K562 (cell line): ENCODE results near the gene SLC7A6OS. TPM values are rescaled to one million over a fixed set of nuclear protein-coding genes. Genes with fewer than 3 reads are reported as not detected.

Experiments
- ATAC-seq: fragments of 200-7000 bp; cut with Tn5 transposase; 3 replicates; pipeline ENCODE4 v1.9.1; 2020; ENCODE audit warnings: moderate library complexity
- BruUV-seq: library from RNA; stranded (reverse); fragments of 400-500 nt; replicated peaks from 2 replicates; lab custom pipeline; 2021; lab: Mats Ljungman, UMichigan
- CTCF ChIA-PET: fragments of 300-600 bp; formaldehyde crosslinking; extraction: SDS; loops from one replicate; lab custom pipeline; 2021; ENCODE audit warnings: low intra/inter-chr PET ratio; lab: Yijun Ruan, JAX
- POLR2A ChIA-PET: fragments of 300-600, 350-650 bp; sonication (Branson Sonifier 250); formaldehyde crosslinking; extraction: SDS; loops from one replicate; lab custom pipeline; 2021; ENCODE audit warnings: antibody characterized with exemption, inconsistent platforms; lab: Yijun Ruan, JAX
- DNase-seq, 4 experiments: peaks; one replicate each; pipeline versions ENCODE4 v3.0.0 to v3.0.0-alpha.2; 2011 to 2018; ENCODE audit warnings: low spot score in 3 of 4, mixed read lengths in 3 of 4; ENCODE audit errors: extremely low read depth in 1 of 4
- FAIRE-seq: peaks from 2 replicates; lab custom pipeline; 2011; peaks lifted over from hg19 to GRCh38; lab: Jason Lieb, UNC
- H2AFZ ChIP-seq: 2 replicates; pipeline ENCODE4 v1.6.0; 2011; ENCODE audit warnings: low read depth, low read length, control low read depth, inconsistent platforms
- H3K27ac ChIP-seq: fragments of 200-600 bp; 3 replicates; pipeline ENCODE4 v1.8.0; 2011; ENCODE audit warnings: low read depth, mild to moderate bottlenecking, control low read depth, inconsistent platforms, low read length, moderate library complexity, mixed read lengths; ENCODE audit errors: extremely low read depth
- H3K27me3 ChIP-seq, 2 experiments: fragments of 300-600 bp in 1 of 2; 2 replicates in 1 of 2; 3 replicates in 1 of 2; pipeline versions ENCODE4 v1.6.0 to v1.8.0; 2011; ENCODE audit warnings: inconsistent platforms in 2 of 2, low read length in 2 of 2, mild to moderate bottlenecking in 1 of 2, mixed read lengths in 1 of 2, moderate library complexity in 1 of 2; ENCODE audit not compliant: control insufficient read depth in 2 of 2, insufficient read depth in 2 of 2
- H3K36me3 ChIP-seq: fragments of 300-600 bp; 3 replicates; pipeline ENCODE4 v1.8.0; 2011; ENCODE audit warnings: mild to moderate bottlenecking, low read length, inconsistent platforms; ENCODE audit not compliant: control insufficient read depth, insufficient read depth
- H3K4me1 ChIP-seq, 2 experiments: fragments of 200-600 bp in 1 of 2; replicated peaks in 1 of 2; 2 replicates in 1 of 2; 3 replicates in 1 of 2; pipeline versions ENCODE4 v1.5.1 to v1.8.0; 2011; ENCODE audit warnings: inconsistent platforms in 2 of 2, low read length in 2 of 2, mild to moderate bottlenecking in 1 of 2, mixed read lengths in 1 of 2, moderate library complexity in 1 of 2; ENCODE audit not compliant: control insufficient read depth in 2 of 2, insufficient read depth in 2 of 2
- H3K4me2 ChIP-seq: 2 replicates; pipeline ENCODE4 v1.6.1; 2011; ENCODE audit warnings: low read length, control low read depth, inconsistent platforms, mixed read lengths; ENCODE audit not compliant: insufficient read depth
- H3K4me3 ChIP-seq: fragments of 200-600 bp; sonication (generic), shearing (Covaris generic); 2 replicates; pipeline ENCODE4 v1.5.1; 2016; ENCODE audit warnings: control low read depth, inconsistent platforms
- H3K79me2 ChIP-seq: fragments of 200-600 bp; 3 replicates; pipeline ENCODE4 v1.8.0; 2011; ENCODE audit warnings: low read length, inconsistent platforms; ENCODE audit not compliant: control insufficient read depth, insufficient read depth
- H3K9ac ChIP-seq, 2 experiments: 2 replicates each; pipeline versions ENCODE4 v1.6.0 to v1.6.1; 2011; ENCODE audit warnings: low read depth in 2 of 2, low read length in 2 of 2, control low read depth in 1 of 2, inconsistent platforms in 1 of 2, mild to moderate bottlenecking in 1 of 2, mixed read lengths in 1 of 2; ENCODE audit not compliant: insufficient read depth in 1 of 2
- H3K9me1 ChIP-seq: one replicate; pipeline ENCODE4 v1.6.0; 2011; ENCODE audit warnings: inconsistent platforms, mild to moderate bottlenecking, low read length, moderate library complexity; ENCODE audit not compliant: control insufficient read depth, insufficient read depth
- H3K9me3 ChIP-seq: replicated peaks from 2 replicates; pipeline ENCODE4 v1.5.1; 2011; ENCODE audit warnings: low read depth, low read length, inconsistent platforms; ENCODE audit not compliant: control insufficient read depth, insufficient read depth
- H4K20me1 ChIP-seq: replicated peaks from 2 replicates; pipeline ENCODE4 v1.6.1; 2011; ENCODE audit warnings: low read length, inconsistent platforms, mixed read lengths; ENCODE audit not compliant: control insufficient read depth, insufficient read depth
- CBFA2T2 ChIP-seq: fragments of 450-650 bp; conservative IDR thresholded peaks from 2 replicates; pipeline ENCODE4 v1.6.1; 2017; ENCODE audit warnings: mild to moderate bottlenecking
- ELK3 ChIP-seq: fragments of 450-650 bp; formaldehyde crosslinking; IDR thresholded peaks from 2 replicates; pipeline ENCODE4 v1.4.0; 2020; ENCODE audit warnings: mild to moderate bottlenecking
- GTF2F1 ChIP-seq: IDR thresholded peaks from 2 replicates; pipeline ENCODE4 v1.6.1; 2011; ENCODE audit warnings: low read depth, low read length, improper control_type of control experiment
- SMARCA4 ChIP-seq: fragments of 450-650 bp; IDR thresholded peaks from 2 replicates; pipeline ENCODE4 v1.6.1; 2016
- XRCC5 ChIP-seq: fragments of 200-400 bp; formaldehyde crosslinking; IDR thresholded peaks from 2 replicates; pipeline ENCODE4 v1.6.1; 2017; ENCODE audit warnings: low read depth, mild to moderate bottlenecking, low read length
- WGBS: fragments of 100-300 bp; shearing (Covaris generic); methylation state at CpG from one replicate; pipeline ENCODE4 v1.1.6; 2016; ENCODE audit warnings: low coverage, mixed read lengths; ENCODE audit not compliant: insufficient coverage; ENCODE audit errors: missing lambda C conversion rate; 5-methylcytosine and 5-hydroxymethylcytosine counted together
- in situ Hi-C: fragments of 300-500 bp; cut with MboI; formaldehyde crosslinking; loops from 4 replicates; pipeline ENCODE4 v1.15.0; 2018; ENCODE audit warnings: inconsistent platforms, mixed read lengths
- intact Hi-C: fragments of 100-400 bp; cut with micrococcal nuclease; formaldehyde crosslinking; loops from 2 replicates; pipeline ENCODE4 v1.14.2; 2022
- polyA plus RNA-seq, 8 experiments: library from polyadenylated mRNA; depleted of rRNA in 4 of 8; stranded (reverse) in 5 of 8; unstranded in 3 of 8; fragments of >200 nt; fragmentation: Nextera tagmentation in 2 of 8; fragmentation: Illumina TruSeq in 1 of 8; extraction: Ambion mirVana in 2 of 8; extraction: Trizol in 1 of 8; gene quantifications; 2 replicates each; pipeline versions ENCODE4 v1.2.1 to v1.2.3, GENCODE V29; 2011 to 2014; ENCODE audit warnings: inconsistent platforms in 1 of 8, missing spikeins in 1 of 8
- total RNA-seq, 7 experiments: library from RNA; depleted of rRNA in 6 of 7; stranded (reverse); fragments of >200 nt in 6 of 7; fragmentation: Illumina TruSeq in 2 of 7; extraction: Trizol in 2 of 7; gene quantifications; 2 replicates each; pipeline versions ENCODE4 v1.2.1 to v1.2.3, GENCODE V29; 2011 to 2021; ENCODE audit warnings: low replicate concordance in 1 of 7
- TF ChIP-seq, protein P1 (sequence below): sonication (generic); formaldehyde crosslinking; IDR thresholded peaks from 2 replicates; pipeline ENCODE4 v1.9.0; 2022; ENCODE audit warnings: mild to moderate bottlenecking, missing genetic modification reagents
- TF ChIP-seq, protein P2 (sequence below): fragments of 250-450 bp; sonication (Bioruptor Pico); IDR thresholded peaks from 2 replicates; pipeline ENCODE4 v1.4.0; 2020

The SLC7A6OS gene
- total and polyA plus RNA-seq, 9 of the 15 experiments (the other 6 are each of a cell fraction or from before 2014, with no cell fraction given): 2.7 to 23.6 (median 17.2) TPM

- peaks cover 0 to 15% of the 10 kb centered on the region in 2 experiments; a peak in 4 of 5 replicates for H3K4me1 ChIP-seq
- no peaks in the 10 kb centered on the region for H3K27me3 ChIP-seq
- no peak overlapping the region for H3K4me2 ChIP-seq
- no peak overlapping the region for H2AFZ ChIP-seq
- TF ChIP-seq, protein P1, sequence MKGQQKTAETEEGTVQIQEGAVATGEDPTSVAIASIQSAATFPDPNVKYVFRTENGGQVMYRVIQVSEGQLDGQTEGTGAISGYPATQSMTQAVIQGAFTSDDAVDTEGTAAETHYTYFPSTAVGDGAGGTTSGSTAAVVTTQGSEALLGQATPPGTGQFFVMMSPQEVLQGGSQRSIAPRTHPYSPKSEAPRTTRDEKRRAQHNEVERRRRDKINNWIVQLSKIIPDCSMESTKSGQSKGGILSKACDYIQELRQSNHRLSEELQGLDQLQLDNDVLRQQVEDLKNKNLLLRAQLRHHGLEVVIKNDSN (CRISPR knock-in tag): no peak
- TF ChIP-seq ELK3 (CRISPR knock-in tag) (no peak), CBFA2T2 (no peak), GTF2F1 (no peak), SMARCA4 (no peak), XRCC5 (no peak)
- TF ChIP-seq, protein P2, sequence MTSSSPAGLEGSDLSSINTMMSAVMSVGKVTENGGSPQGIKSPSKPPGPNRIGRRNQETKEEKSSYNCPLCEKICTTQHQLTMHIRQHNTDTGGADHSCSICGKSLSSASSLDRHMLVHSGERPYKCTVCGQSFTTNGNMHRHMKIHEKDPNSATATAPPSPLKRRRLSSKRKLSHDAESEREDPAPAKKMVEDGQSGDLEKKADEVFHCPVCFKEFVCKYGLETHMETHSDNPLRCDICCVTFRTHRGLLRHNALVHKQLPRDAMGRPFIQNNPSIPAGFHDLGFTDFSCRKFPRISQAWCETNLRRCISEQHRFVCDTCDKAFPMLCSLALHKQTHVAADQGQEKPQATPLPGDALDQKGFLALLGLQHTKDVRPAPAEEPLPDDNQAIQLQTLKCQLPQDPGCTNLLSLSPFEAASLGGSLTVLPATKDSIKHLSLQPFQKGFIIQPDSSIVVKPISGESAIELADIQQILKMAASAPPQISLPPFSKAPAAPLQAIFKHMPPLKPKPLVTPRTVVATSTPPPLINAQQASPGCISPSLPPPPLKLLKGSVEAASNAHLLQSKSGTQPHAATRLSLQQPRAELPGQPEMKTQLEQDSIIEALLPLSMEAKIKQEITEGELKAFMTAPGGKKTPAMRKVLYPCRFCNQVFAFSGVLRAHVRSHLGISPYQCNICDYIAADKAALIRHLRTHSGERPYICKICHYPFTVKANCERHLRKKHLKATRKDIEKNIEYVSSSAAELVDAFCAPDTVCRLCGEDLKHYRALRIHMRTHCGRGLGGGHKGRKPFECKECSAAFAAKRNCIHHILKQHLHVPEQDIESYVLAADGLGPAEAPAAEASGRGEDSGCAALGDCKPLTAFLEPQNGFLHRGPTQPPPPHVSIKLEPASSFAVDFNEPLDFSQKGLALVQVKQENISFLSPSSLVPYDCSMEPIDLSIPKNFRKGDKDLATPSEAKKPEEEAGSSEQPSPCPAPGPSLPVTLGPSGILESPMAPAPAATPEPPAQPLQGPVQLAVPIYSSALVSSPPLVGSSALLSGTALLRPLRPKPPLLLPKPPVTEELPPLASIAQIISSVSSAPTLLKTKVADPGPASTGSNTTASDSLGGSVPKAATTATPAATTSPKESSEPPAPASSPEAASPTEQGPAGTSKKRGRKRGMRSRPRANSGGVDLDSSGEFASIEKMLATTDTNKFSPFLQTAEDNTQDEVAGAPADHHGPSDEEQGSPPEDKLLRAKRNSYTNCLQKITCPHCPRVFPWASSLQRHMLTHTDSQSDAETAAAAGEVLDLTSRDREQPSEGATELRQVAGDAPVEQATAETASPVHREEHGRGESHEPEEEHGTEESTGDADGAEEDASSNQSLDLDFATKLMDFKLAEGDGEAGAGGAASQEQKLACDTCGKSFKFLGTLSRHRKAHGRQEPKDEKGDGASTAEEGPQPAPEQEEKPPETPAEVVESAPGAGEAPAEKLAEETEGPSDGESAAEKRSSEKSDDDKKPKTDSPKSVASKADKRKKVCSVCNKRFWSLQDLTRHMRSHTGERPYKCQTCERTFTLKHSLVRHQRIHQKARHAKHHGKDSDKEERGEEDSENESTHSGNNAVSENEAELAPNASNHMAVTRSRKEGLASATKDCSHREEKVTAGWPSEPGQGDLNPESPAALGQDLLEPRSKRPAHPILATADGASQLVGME (CRISPR knock-in tag): no peak
- BruUV-seq: no TSS peak
- no peak for FAIRE-seq
- H3K9me1 ChIP-seq: no peaks in the 10 kb centered on the region
- no peak for ATAC-seq
- no peak overlapping the region for H3K27ac ChIP-seq
- CTCF ChIA-PET: no interaction called here
- H3K79me2 ChIP-seq: peaks cover 27% of the 10 kb centered on the region
- in situ Hi-C loops: no loop called here
- intact Hi-C loops: no loop called here
- POLR2A ChIA-PET: interaction anchor here (0.6 kb wide), 1 partner anchor 15 kb away, joined by 3 read pairs; no protein-coding TSS in a partner anchor
- 0 out of 2 replicates have a peak, but pooled peaks cover 4% of the 10 kb centered on the region for H4K20me1 ChIP-seq
- WGBS: 89% methylated on average over 4 of the region's 4 CpGs
- H3K9me3 ChIP-seq: no peaks in the 10 kb centered on the region
- DNase-seq: no peak
- H3K36me3 ChIP-seq: peaks cover 58% of the 10 kb centered on the region
- H3K9ac ChIP-seq: no peak overlapping the region
- no peak overlapping the region for H3K4me3 ChIP-seq
These were observed 29.2 kb downstream of the SLC7A6OS start for GRCh38 chr16:68281368-68282063.
